Gastrocnemius medialis (tissue), 4 donors: ENCODE results near the gene MNX1.

Experiments used
- POLR2A ChIP-seq, 2 donors: fragments of 450-650 bp; IDR thresholded peaks; one replicate each; pipeline ENCODE4 v1.6.1; 2017; ENCODE audit warnings: antibody characterized with exemption in 2 of 2, mild to moderate bottlenecking in 2 of 2, moderate library complexity in 2 of 2
- TF ChIP-seq, protein P1 (sequence below), 5 experiments: fragments of 450-650 bp in 3 of 5; fragments of 200-600 bp in 2 of 5; sonication (generic) in 2 of 5; IDR thresholded peaks in 4 of 5; conservative IDR thresholded peaks in 1 of 5; 1 replicate in 4 of 5; 2 replicates in 1 of 5; pipeline ENCODE4 v1.5.1; 2016 to 2019; ENCODE audit warnings: antibody characterized with exemption in 5 of 5, mild to moderate bottlenecking in 3 of 5, moderate library complexity in 3 of 5

GRCh38 chr7:157002819-157003421, 7.5 kb downstream of the MNX1 start:
- TF ChIP-seq, protein P1, sequence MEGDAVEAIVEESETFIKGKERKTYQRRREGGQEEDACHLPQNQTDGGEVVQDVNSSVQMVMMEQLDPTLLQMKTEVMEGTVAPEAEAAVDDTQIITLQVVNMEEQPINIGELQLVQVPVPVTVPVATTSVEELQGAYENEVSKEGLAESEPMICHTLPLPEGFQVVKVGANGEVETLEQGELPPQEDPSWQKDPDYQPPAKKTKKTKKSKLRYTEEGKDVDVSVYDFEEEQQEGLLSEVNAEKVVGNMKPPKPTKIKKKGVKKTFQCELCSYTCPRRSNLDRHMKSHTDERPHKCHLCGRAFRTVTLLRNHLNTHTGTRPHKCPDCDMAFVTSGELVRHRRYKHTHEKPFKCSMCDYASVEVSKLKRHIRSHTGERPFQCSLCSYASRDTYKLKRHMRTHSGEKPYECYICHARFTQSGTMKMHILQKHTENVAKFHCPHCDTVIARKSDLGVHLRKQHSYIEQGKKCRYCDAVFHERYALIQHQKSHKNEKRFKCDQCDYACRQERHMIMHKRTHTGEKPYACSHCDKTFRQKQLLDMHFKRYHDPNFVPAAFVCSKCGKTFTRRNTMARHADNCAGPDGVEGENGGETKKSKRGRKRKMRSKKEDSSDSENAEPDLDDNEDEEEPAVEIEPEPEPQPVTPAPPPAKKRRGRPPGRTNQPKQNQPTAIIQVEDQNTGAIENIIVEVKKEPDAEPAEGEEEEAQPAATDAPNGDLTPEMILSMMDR (IDR thresholded peaks at IDR 0.05 in 4 of 5, conservative IDR thresholded peaks at IDR 0.05 in 1 of 5) = no peak
- no peak for TF ChIP-seq POLR2A (IDR thresholded peaks at IDR 0.05)
